ENCODE data around the gene DAPK1.

DAPK1 gene

GRCh38 chr9:87601595-87601994 is 103.9 kb downstream of the DAPK1 start:
- no peak overlapping the region for H3K27ac ChIP-seq (ENCODE audit: poor library complexity, severe bottlenecking)
- no peak for TF ChIP-seq CTCF (IDR thresholded peaks at IDR 0.05; ENCODE audit: poor library complexity, severe bottlenecking)
- H3K4me1 ChIP-seq (ENCODE audit: insufficient read depth, poor library complexity, severe bottlenecking): peaks cover 17% of the 10 kb centered on the region

GRCh38 chr9:87602933-87603643 is 105.4 kb downstream of the DAPK1 start:
- Histone ChIP-seq H3K27ac (ENCODE audit: poor library complexity, severe bottlenecking) (no peak overlapping the region), H3K27me3 (ENCODE audit: insufficient read depth, poor library complexity, severe bottlenecking) (no peaks in the 10 kb centered on the region), H3K4me1 (ENCODE audit: insufficient read depth, poor library complexity, severe bottlenecking) (peaks cover 30% of the 10 kb centered on the region), H3K9me3 (ENCODE audit: severe bottlenecking) (no peaks in the 10 kb centered on the region), H3K4me3 (ENCODE audit: severe bottlenecking) (no peak overlapping the region), H3K36me3 (ENCODE audit: low read depth) (no peaks in the 10 kb centered on the region)
- DNase-seq (ENCODE audit: low spot score) (no peak), ATAC-seq (ENCODE audit: low read depth) (no peak)
- TF ChIP-seq CTCF (IDR thresholded peaks at IDR 0.05; ENCODE audit: poor library complexity, severe bottlenecking): no peak

More at GRCh38 chr9:87601595-87601994, 103.9 kb downstream of the DAPK1 start:
- Histone ChIP-seq H3K4me3 (ENCODE audit: severe bottlenecking) (no peak overlapping the region), H3K36me3 (ENCODE audit: low read depth) (no peaks in the 10 kb centered on the region), H3K27me3 (ENCODE audit: insufficient read depth, poor library complexity, severe bottlenecking) (no peaks in the 10 kb centered on the region), H3K9me3 (ENCODE audit: severe bottlenecking) (no peaks in the 10 kb centered on the region)
- DNase-seq (ENCODE audit: low spot score): no peak
- no peak for ATAC-seq (ENCODE audit: low read depth)

- no peak for TF ChIP-seq CTCF (IDR thresholded peaks at IDR 0.05; ENCODE audit: poor library complexity, severe bottlenecking)
Measured at GRCh38 chr9:87603854-87604490, 106.3 kb downstream of the DAPK1 start.

GRCh38 chr9:87604886-87605588 is 107.4 kb downstream of the DAPK1 start:
- Histone ChIP-seq H3K27me3 (ENCODE audit: insufficient read depth, poor library complexity, severe bottlenecking) (no peaks in the 10 kb centered on the region), H3K4me1 (ENCODE audit: insufficient read depth, poor library complexity, severe bottlenecking) (peaks cover 17% of the 10 kb centered on the region), H3K36me3 (ENCODE audit: low read depth) (no peaks in the 10 kb centered on the region), H3K9me3 (ENCODE audit: severe bottlenecking) (no peaks in the 10 kb centered on the region), H3K4me3 (ENCODE audit: severe bottlenecking) (no peak overlapping the region), H3K27ac (ENCODE audit: poor library complexity, severe bottlenecking) (no peak overlapping the region)
- TF ChIP-seq CTCF (IDR thresholded peaks at IDR 0.05; ENCODE audit: poor library complexity, severe bottlenecking): no peak
- ATAC-seq (ENCODE audit: low read depth) (no peak), DNase-seq (ENCODE audit: low spot score) (no peak)

More at GRCh38 chr9:87603854-87604490, 106.3 kb downstream of the DAPK1 start:
- H3K4me3 ChIP-seq (ENCODE audit: severe bottlenecking): no peak overlapping the region
- no peak overlapping the region for H3K27ac ChIP-seq (ENCODE audit: poor library complexity, severe bottlenecking)
- ATAC-seq (ENCODE audit: low read depth) (no peak), DNase-seq (ENCODE audit: low spot score) (no peak)
- H3K27me3 ChIP-seq (ENCODE audit: insufficient read depth, poor library complexity, severe bottlenecking): no peaks in the 10 kb centered on the region
- H3K9me3 ChIP-seq (ENCODE audit: severe bottlenecking): no peaks in the 10 kb centered on the region
- H3K36me3 ChIP-seq (ENCODE audit: low read depth): no peaks in the 10 kb centered on the region
- H3K4me1 ChIP-seq (ENCODE audit: insufficient read depth, poor library complexity, severe bottlenecking): peaks cover 28% of the 10 kb centered on the region

Measured in RWPE2 (cell line).